Globus pallidus (tissue), 1 donor: ENCODE results near the gene SPTSSA.
"Not testable (repeated sequence)": the region's sequence is repeated elsewhere in the genome, so short reads cannot be mapped to it uniquely, and the experiment has no call there.

ENCODE experiments used
- DNase-seq: peaks from one replicate; pipeline ENCODE4 v3.0.0-alpha.2; 2015; ENCODE audit warnings: low spot score

Gene SPTSSA

GRCh38 chr14:34462132-34462893, at the start of gene SPTSSA:
TSS of gene SPTSSA (minus strand) at chr14:34462240. CDS start at chr14:34462207, 33 bp downstream.
- DNase-seq, result peak; percentile 93

GRCh38 chr14:34507884-34508283, 45.8 kb upstream of the SPTSSA start:
- no peak for DNase-seq

- no peak for DNase-seq
Observed at GRCh38 chr14:34507459-34507858, 45.4 kb upstream of the SPTSSA start.

GRCh38 chr14:34505124-34505491, 43.1 kb upstream of the SPTSSA start:
- DNase-seq, result not testable (repeated sequence)

GRCh38 chr14:34504027-34504426, 42.0 kb upstream of the SPTSSA start:
- DNase-seq, result not testable (repeated sequence)

GRCh38 chr14:34502545-34503225, 40.6 kb upstream of the SPTSSA start:
- DNase-seq, result no peak

GRCh38 chr14:34502001-34502400, 40.0 kb upstream of the SPTSSA start:
- DNase-seq, result no peak

GRCh38 chr14:34501004-34501580, 39.1 kb upstream of the SPTSSA start:
- DNase-seq, result no peak

- DNase-seq, result no peak
Observed at GRCh38 chr14:34498684-34499412, 36.8 kb upstream of the SPTSSA start.

- DNase-seq, result peak; percentile 71
Observed at GRCh38 chr14:34496679-34497513, 34.9 kb upstream of the SPTSSA start.

- no peak for DNase-seq
Observed at GRCh38 chr14:34496007-34496678, 34.1 kb upstream of the SPTSSA start.

- DNase-seq, result no peak
Observed at GRCh38 chr14:34489324-34489723, 27.3 kb upstream of the SPTSSA start.

- no peak for DNase-seq
Observed at GRCh38 chr14:34488528-34488927, 26.5 kb upstream of the SPTSSA start.

- DNase-seq, result no peak
Observed at GRCh38 chr14:34484726-34485125, 22.7 kb upstream of the SPTSSA start.

- DNase-seq, result no peak
Observed at GRCh38 chr14:34482463-34482862, 20.4 kb upstream of the SPTSSA start.

- DNase-seq, result no peak
Observed at GRCh38 chr14:34479694-34480093, 17.7 kb upstream of the SPTSSA start.

GRCh38 chr14:34478261-34478660, 16.2 kb upstream of the SPTSSA start:
- DNase-seq, result no peak

GRCh38 chr14:34476036-34476435, 14.0 kb upstream of the SPTSSA start:
- not testable (repeated sequence) for DNase-seq

GRCh38 chr14:34475163-34475562, 13.1 kb upstream of the SPTSSA start:
- no peak for DNase-seq

- no peak for DNase-seq
Observed at GRCh38 chr14:34474187-34474679, 12.2 kb upstream of the SPTSSA start.
